Retinal pigment epithelial cell (primary cell): ENCODE data around the gene TTC39C.

Experiments used
- DNase-seq: peaks from one replicate; pipeline ENCODE4 v3.0.0-alpha.2; 2010; ENCODE audit warnings: low read depth
- H3K4me3 ChIP-seq: 2 replicates; pipeline ENCODE4 v1.5.1; 2011; ENCODE audit warnings: mild to moderate bottlenecking, low read length, control low read depth, moderate library complexity
- TF ChIP-seq, protein P1 (sequence below): conservative IDR thresholded peaks from 2 replicates; pipeline ENCODE4 v1.5.1; 2011; ENCODE audit warnings: low read depth, low read length, control low read depth, inconsistent platforms

TTC39C gene

DNA sequence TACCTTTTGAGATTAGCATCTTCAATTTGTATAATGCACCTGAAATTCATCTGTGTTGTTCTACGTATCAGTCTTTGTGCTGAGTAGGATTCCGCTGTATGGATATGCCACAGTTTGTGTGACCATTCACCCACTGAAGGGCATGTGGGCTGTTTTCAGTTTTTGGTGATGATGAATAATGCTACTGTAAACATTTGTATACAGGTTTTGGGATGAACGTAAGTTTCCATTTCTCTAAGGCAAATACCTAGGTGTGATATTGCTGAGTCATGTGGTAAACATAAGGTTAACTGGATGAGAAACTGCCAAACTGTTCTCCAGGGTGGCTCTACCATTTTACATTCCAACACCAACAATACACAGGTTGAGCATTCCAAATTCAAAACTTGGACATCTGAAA is 159.4 kb downstream of the TTC39C start:
- no peak for DNase-seq
- TF ChIP-seq, protein P1, sequence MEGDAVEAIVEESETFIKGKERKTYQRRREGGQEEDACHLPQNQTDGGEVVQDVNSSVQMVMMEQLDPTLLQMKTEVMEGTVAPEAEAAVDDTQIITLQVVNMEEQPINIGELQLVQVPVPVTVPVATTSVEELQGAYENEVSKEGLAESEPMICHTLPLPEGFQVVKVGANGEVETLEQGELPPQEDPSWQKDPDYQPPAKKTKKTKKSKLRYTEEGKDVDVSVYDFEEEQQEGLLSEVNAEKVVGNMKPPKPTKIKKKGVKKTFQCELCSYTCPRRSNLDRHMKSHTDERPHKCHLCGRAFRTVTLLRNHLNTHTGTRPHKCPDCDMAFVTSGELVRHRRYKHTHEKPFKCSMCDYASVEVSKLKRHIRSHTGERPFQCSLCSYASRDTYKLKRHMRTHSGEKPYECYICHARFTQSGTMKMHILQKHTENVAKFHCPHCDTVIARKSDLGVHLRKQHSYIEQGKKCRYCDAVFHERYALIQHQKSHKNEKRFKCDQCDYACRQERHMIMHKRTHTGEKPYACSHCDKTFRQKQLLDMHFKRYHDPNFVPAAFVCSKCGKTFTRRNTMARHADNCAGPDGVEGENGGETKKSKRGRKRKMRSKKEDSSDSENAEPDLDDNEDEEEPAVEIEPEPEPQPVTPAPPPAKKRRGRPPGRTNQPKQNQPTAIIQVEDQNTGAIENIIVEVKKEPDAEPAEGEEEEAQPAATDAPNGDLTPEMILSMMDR, result no peak
- H3K4me3 ChIP-seq, result no peak overlapping the region

- no peak for DNase-seq
- TF ChIP-seq, protein P1, result peak; percentile 91
- H3K4me3 ChIP-seq, result no peak overlapping the region
These were observed 162.3 kb downstream of the TTC39C start for GRCh38 chr18:24176727-24177416.

GRCh38 chr18:24177499-24178133 is 163.1 kb downstream of the TTC39C start:
- DNase-seq, result no peak

DNA sequence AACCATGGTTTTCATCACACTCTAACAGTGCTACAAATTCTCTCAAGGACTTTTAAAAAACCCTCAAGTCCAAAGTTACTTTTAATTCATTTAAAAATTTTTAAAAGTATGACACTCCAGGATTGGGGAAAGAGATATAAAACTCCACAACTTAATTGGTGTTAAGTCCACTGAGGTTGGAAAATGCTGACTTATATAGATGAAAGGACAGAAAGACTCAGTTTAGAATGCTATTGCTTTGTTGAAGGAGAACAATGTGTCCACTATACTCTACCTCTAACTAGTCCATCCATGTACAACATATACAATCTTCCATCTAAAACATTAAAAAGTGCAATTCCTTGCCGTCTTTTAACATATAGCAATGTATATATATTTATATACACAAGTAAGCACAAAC is 165.5 kb downstream of the TTC39C start:
- no peak overlapping the region for H3K4me3 ChIP-seq
- DNase-seq, result no peak
- TF ChIP-seq, protein P1, result no peak

More at GRCh38 chr18:24177499-24178133, 163.1 kb downstream of the TTC39C start:
- TF ChIP-seq, protein P1, result no peak
- H3K4me3 ChIP-seq, result no peak overlapping the region

GRCh38 chr18:24181806-24182205 is 167.3 kb downstream of the TTC39C start:
- TF ChIP-seq, protein P1, result no peak
- H3K4me3 ChIP-seq, result no peak overlapping the region
- DNase-seq, result no peak
